GM12873 (cell line): ENCODE data around the gene DCTN3.

Experiments
- TF ChIP-seq, protein P1 (sequence below): IDR thresholded peaks from 2 replicates; pipeline ENCODE4 v1.5.1; 2012; ENCODE audit warnings: low read depth, mild to moderate bottlenecking, moderate library complexity, low read length, control low read depth; ENCODE audit not compliant: insufficient read depth; ENCODE audit errors: missing control alignments

DCTN3 gene

DNA sequence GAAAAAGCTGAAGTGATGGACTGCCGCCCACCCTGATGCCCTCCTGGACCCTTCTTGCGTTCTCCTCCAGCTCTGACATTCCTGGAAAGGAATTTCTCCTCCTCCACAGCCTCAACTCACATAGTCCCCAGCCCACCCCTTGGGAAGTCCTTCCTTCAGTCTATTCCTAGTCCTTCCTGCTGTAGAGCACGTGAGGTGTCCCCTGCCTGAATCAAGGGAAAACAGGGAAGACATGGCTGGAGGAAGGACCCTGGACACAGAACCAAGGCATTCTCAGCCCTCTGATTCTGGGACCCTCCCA is 4.8 kb upstream of the DCTN3 start:
- TF ChIP-seq, protein P1, sequence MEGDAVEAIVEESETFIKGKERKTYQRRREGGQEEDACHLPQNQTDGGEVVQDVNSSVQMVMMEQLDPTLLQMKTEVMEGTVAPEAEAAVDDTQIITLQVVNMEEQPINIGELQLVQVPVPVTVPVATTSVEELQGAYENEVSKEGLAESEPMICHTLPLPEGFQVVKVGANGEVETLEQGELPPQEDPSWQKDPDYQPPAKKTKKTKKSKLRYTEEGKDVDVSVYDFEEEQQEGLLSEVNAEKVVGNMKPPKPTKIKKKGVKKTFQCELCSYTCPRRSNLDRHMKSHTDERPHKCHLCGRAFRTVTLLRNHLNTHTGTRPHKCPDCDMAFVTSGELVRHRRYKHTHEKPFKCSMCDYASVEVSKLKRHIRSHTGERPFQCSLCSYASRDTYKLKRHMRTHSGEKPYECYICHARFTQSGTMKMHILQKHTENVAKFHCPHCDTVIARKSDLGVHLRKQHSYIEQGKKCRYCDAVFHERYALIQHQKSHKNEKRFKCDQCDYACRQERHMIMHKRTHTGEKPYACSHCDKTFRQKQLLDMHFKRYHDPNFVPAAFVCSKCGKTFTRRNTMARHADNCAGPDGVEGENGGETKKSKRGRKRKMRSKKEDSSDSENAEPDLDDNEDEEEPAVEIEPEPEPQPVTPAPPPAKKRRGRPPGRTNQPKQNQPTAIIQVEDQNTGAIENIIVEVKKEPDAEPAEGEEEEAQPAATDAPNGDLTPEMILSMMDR: no peak

DNA sequence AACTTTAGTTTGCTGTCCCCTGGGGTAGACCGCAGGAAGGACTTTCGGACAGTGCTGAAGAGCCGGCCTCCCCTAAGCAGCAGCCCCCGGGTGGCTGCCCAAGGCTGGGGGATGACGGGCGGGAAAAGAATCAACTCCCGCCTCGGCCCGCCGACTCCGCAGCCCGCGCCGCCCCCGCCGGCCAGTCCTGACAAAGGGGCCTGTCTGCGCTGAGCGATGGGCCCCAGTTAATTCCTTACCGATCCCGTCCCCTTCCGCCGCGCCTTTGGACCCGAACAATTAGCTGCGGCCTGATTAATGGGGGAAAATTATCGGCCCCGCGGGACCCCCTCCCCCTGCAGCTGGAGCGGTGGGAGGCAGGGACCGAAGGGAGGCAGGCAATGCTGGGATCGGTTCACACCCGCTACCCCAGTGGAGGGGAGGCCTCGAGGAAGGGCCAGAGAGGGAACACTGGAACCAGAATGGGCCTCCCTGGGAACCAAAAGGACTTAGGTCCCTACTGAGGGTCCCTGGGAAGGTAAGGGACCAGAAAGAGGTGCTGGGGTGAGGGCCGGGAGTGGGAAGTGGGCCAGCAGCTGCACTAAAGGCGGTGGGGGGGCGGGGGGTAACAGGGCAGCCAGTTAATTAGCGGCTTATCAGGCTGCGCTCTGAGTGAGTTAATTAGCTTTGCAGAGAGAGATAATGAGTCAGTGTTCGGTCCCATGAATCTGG is 4.3 kb upstream of the DCTN3 start:
- TF ChIP-seq, protein P1: no peak

DNA sequence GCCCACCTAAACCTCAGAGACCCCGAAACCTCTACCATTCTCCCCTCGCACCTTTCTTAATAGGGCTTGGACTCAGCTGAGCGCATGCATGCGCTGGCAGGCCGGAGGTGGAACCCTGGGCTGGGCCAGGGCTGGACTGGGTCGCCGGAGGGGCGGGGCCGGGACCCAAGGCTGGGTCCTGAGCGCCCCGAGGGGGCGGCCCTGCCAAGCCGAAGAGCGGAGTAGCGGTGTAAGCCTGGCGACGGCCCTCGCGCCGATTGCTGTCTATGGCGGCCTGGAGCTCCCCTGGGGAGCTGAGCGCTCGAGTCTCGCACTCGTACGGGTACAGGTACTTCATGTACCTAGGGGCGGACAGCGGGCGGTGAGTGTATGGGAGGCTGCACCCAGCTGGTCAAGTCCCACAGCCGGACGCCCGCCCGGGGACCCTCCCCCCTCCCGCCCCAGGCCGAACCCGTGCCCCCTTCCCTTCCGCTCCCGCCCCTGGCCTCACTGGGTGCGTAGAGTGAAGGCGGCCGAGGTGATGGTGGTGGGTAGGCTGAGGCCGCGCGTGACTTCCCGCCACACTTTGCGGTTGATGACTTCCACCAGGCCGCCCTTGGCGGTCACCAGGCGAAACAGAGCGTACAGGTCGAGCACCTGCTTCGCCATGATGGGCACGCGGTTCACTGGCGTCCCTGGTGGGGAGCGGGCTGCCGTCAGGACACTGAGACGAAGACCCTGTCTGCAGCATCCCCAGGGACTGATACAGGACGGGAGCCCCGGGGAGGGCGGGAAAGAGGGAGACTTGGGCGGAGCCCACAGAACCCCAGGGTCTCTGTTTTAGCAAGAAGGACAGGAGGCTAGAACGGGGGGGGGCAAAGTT is 3.3 kb upstream of the DCTN3 start:
- TF ChIP-seq, protein P1: no peak

DNA sequence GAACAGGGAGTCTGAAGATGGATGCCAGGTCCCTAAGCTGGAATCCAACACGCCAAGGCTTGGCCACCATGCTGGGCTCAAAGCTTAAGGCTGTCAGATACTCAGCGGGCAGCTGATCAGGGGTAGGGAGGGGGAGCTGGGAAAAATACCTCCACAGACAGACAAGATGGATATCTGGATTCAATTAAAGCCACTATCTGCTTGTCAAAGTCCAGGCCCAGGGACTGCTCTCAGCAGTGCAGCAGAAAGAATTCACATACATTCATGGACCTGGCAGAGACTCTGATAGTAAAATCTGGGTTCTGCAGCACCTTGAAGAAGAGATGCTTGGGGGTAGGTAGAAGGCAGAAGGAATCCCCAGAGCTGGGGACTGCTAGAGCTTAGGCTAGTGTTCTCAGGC is 5.2 kb downstream of the DCTN3 start:
- TF ChIP-seq, protein P1: no peak

DNA sequence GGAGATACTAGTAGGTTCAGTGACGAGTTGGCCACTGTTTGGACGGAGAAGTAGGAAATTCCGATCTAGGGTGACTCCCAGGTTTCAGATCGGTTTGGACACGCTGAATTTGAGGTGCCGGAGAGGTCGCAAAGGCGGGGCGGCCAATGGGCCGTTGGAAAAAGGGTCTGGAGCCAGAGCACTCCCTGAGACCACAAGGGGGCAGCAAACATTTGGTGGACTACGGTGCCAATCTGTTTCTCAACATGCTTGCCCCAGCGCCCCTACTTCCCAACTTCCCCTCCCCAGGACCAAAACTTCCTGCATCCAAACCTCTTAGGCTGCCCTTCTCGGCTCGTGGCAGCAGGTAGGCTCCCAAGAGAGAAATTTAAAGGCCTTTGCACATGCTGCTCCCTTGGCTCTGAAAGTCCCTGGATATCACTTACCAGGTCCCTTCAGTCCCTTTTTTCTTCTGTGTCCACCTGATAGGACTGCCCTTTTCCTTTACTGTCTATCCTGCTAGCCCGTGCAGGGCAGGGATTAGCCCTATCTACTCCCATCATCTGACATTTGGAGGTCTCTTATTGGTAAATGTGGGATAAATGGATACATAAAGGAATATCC is 7.4 kb downstream of the DCTN3 start:
- TF ChIP-seq, protein P1: peak; percentile 95

DNA sequence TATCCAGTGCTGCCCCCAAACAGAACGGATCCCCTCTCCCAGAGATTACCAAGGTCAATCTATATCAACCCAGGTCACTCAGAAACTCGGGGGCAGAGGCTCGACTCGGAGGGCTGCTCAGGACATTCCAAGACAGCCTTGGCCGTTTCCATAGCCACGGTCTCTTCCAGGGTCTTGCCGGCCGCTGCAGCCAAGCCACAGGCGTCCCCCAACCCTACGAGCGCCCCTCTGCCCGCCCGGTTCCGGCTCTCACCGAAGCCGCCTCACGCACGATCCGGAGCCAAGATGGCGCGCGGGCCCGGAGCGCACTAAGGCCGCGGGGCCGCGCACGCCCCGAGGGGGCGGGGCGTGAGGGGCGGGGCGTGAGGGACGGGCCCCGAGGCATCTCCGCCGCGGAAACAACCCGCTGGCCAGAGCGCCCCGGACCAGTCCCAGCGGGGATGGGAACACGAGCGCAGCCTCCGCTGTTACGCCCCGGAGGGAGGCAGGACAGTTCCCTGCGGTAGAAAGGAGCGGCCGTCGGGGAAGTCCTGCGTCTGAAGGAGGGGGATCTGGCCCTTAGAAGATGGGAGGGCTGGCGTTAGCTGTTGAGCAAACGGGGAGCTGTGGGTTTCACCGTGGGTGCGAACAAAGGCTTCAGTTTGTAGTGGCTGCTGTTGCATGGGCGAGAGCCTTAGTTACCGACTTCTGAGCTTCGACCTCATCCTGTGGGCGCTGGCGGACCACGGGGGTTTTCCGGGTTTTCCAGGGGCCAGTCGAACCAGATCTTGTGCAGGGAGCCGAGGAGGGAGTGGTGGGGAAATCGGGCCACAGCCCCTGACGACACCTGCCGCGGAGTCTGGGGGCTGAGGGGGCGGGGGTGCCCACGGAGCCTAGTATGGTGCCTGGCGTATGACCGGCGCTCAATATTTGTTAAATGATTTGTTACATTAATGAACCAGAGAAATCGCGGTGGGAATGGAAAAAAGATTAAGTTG is 8.2 kb downstream of the DCTN3 start, which contains the start of gene RPP25L:
Gene RPP25L (minus strand): TSS at position 287 of the 977 bp plus-strand sequence. CDS start 801 bp downstream, outside the sequence.
- TF ChIP-seq, protein P1: no peak
